GM18502 (cell line): ENCODE results near the gene SARM1.

Experiments used
- ATAC-seq: cut with Tn5 transposase; IDR thresholded peaks from one replicate; pipeline ENCODE4 v1.9.1; 2021; ENCODE audit warnings: mild to moderate bottlenecking; ENCODE audit not compliant: unreplicated experiment, poor library complexity

SARM1 gene

GRCh38 chr17:28391401-28391800 lies 19.9 kb downstream of the SARM1 start:
- ATAC-seq = no peak

DNA sequence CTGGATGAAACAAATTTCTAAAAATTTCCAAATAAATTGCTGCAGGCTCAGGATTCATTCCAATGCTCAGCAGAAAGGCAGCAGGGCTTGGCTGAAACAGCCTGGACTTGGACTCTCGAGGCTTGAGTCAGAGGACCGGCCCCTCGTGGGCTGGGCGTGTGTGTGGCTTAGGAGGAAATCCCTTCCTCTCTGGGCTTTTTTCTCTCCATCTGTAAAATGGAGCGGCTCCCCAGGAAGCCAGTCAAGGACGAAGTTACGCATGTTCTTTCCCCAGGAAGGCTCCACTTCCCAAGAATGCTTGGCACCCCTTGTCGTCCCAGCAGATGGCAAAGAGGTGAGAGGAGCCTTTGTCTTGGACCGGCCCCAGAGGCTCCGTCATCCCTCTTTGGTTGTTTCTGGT lies 21.0 kb downstream of the SARM1 start:
- no peak for ATAC-seq

DNA sequence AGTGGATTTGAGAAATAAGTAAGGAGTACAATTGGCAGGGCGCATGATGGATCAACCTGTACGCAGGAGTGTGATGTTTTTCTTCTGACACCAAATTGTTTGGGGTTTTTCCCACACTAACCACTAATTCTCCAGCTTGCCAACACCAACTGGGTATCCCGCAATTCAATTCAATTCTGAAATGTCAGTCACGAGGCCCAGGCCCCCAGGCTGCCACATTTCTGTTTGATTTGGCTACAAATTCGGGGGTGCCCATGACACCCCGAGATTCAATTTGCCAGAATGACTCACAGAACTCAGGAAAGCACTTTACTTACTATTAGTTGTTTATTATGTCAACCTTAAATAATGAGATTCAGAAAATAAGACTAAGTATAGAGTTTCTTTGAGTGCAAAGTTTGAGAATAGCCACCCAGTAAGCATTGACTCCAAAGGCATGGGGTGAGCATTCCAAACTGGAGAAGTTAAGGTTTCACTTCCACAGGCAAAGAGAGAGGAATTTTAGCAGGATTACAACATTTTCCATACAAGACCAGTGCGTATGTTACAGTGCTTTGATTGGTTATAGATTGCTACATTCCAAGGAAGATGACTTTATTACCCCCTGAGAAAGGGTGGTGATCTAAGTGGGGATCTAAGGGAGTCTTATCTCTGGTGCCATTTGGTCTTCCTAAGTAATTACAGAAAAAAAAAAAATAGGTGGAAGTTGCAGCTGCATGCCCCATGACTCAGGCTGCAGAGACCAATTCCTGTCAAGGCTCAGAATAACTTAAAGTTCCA lies 23.0 kb downstream of the SARM1 start:
- ATAC-seq = no peak

GRCh38 chr17:28395426-28395825 lies 23.9 kb downstream of the SARM1 start:
- no peak for ATAC-seq

DNA sequence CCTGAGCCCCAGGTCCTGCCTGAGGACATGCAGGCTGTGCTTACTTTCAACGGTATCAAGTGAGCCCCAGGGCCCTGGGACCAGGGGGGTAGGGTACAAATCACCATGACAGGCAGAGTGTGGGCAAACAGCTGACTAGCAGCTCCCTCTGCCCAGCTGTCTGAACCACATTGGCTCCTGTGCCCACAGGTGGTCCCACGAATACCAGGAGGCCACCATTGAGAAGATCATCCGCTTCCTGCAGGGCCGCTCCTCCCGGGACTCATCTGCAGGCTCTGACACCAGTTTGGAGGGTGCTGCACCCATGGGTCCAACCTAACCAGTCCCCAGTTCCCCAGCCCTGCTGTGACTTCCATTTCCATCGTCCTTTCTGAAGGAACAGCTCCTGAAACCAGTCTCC lies 24.5 kb downstream of the SARM1 start:
- no peak for ATAC-seq

GRCh38 chr17:28396635-28397239 lies 25.2 kb downstream of the SARM1 start:
- no peak for ATAC-seq

DNA sequence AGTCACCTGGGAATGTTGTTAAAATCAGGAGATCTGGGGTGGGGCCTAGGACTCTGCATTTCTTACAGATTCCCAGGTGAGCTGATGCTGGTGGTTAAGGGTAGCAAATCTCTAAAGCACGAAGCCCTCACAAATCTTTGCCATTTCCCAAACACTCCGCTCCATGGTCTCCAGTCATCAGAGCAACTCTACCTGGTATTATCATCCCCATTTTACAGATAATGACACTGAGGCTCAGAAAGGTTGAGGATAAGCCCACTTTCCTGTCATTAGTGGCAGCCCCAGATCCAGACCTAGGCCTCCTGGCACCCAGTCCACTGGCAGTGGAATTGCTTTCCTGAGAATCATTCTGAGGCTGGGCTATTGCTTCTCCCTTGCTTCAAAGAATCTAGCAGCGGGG lies 25.8 kb downstream of the SARM1 start:
- no peak for ATAC-seq

- ATAC-seq = no peak
These were observed 26.3 kb downstream of the SARM1 start for GRCh38 chr17:28397687-28398279.

DNA sequence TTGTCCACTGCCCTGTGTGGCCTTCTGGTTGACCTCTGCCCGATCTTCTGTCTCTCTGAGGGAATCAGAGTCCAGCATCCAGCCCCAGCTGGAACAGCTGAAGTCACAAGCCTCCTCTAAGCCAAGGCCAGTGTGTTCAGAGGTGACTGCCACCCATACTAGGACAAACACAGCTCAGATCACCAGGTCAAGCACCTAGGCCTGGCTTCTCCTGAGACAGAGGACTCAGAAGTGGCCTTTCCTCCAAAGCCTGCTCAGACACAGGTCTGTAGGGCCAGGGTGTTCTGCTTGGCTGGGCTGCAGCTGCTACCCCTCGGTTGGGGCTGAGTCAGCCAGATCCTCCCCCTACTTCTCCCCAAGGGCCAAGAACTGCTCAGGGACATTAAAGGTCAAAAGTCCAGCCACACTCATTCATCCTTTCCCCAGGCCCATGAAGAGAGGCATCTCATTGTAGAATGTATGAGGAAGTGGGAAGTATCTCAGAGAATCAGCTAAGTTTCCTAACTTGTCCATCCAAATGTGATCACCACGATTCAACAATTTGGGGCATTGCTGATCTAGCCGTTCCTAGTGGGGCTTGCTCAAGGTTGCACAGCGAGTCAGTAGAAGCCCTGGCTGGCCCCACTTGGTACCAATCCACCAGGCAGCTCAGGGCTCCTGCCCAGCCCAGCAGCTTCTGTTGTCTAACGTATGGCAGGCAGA lies 26.9 kb downstream of the SARM1 start:
- ATAC-seq = no peak

DNA sequence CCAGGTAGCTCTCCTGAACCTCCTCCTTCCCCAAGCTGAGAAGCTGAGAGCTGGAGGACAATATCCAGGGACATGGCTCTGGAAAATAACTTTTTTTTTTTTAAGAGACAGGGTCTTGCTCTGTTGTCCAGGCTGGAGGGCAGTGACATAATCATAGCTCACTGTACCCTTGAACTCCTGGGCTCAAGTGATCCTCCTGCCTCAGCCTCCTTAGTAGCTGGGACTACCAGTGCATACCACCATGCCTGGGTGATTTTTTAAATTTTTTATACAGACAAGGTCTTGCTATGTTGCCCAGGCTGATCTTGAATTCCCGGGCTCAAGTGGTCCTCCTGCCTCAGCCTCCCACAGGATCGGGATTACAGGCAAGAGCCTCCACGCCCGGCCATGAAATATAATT lies 28.3 kb downstream of the SARM1 start:
- ATAC-seq = no peak

GRCh38 chr17:28402224-28402630 lies 30.7 kb downstream of the SARM1 start:
- ATAC-seq = no peak

- ATAC-seq = no peak
These were observed 31.4 kb downstream of the SARM1 start for GRCh38 chr17:28402844-28403243.

DNA sequence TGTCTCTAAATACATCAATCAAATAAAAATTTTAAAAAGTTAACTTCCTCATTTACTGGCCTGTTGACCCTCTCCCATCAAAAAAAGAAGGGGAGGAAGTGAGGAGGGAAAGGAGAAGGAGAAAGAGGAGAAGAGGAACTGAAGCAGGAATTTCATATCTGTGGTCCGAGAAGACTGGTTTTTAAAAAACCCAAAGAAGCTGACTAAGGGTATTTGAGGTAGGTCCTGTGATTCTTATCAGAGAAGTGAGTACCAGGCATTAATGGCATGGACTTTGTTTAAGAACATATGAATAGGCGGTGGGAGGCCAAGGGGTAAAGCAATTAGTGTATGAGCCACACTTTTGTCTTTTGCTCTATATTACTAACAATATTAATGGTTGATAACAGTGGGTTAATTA lies 32.5 kb downstream of the SARM1 start:
- ATAC-seq = no peak

DNA sequence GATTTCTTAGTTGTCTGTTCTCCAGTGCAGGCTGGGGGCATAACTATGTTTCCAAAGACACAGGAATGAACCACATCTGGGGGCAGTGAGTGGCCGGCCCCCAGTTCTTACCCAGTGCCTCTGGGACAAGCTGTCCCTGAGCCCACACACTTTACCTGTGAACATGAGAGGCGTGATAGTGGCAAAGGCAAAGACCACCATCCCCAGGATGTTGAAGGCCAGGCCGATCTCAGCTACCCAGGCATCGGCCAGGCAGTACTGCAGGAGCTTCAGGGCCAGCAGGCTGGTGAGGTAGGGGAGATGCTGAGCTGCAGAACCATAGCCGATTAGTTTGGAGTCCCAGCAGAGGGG lies 32.9 kb downstream of the SARM1 start:
- ATAC-seq = no peak

GRCh38 chr17:28404812-28405570 lies 33.5 kb downstream of the SARM1 start:
- ATAC-seq = no peak

DNA sequence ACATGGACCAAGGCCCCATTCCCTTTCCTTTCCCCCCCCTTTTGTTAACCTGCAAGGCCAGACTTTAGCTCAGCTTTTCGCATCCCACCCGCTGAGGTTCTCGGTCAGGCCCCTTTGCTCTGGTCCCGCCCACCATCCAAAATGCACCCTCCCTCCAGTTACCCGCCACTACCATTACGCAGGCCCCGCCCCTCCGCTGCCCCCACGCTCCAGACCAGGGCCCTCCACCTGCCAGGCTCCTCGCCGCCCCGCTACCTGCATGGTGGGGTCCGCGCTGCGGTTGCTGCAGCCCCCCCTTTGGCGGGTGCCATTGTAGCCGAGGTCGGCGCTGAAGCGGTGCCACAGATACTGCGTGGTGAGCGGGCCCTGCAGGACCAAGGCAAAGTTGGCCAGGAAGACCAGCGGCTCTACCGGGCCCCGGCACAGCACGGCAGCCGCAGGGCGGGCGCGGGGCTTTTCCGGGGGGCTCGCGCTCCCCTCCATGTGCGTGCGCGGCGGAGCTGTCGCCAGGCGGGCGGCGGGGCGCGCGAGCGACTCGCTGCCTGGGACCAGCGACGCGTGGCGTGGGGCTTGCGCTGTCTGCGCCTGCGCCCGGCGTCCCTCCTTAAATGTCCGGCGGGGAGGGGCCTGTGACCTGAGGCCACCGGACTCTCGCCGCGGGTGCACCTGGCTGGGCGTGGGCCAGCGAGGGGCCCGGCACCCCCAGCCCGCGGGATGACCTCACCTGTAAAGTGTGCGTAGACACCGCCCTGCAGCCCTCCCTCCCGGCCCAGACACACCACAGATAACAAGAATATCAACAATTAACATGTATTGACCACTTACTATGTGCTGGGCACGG lies 34.4 kb downstream of the SARM1 start, which contains the start of gene SLC46A1:
Gene SLC46A1 (minus strand): TSS at position 581 of the 841 bp plus-strand sequence. CDS start 98 bp downstream, at position 483.
- no peak for ATAC-seq

GRCh38 chr17:28406473-28406814 lies 35.0 kb downstream of the SARM1 start:
- ATAC-seq = no peak

DNA sequence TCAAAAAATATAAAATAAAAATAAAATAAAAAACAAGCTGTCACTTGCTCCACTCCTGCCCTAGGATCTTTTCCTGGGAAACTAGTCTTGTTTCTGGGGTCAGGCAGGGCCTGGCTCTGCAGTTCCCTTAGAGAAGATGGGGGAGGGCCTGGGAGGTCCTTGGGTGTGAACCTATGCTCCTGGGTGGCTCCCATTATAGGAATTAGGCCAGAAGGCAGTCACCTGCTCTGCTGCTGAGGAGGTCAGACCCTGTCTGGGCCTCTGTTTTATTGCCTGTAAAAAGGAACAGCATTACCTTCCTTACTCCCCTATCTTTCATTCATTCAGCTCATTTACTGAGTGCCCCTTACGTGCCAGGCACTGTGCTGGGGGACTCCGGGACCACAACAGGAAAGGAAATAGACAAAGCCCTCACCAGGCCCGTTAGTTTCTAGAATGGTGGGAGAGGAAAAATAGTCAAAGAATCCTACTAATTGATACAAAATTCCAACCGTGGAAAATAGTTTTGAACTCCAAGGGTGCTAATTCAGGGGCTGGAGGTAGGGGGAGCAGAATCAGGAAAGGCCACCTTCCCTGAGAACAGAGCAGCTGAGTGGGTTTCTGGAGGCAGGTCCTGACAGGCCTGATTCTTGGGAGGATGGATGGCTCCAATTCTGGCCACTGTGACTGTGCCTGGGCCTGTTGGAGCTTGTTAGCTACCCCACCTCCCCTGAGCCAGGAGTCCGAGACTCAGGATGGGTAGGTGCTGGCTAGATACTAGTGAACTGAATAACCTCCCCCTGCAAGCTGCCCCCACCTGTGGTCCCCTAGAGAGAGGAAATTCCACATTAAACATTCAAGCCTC lies 35.9 kb downstream of the SARM1 start:
- ATAC-seq = no peak

GRCh38 chr17:28407974-28408306 lies 36.4 kb downstream of the SARM1 start:
- ATAC-seq = no peak
